GM12864 (cell line): ENCODE data around the gene FSTL4.

Source experiments
- DNase-seq: peaks from one replicate; pipeline ENCODE4 v3.0.0-alpha.2; 2011; ENCODE audit warnings: low read depth
- H3K4me3 ChIP-seq: 2 replicates; pipeline ENCODE4 v1.5.1; 2011; ENCODE audit warnings: mild to moderate bottlenecking, low read depth, low read length, control low read depth
- CTCF ChIP-seq: IDR thresholded peaks from 2 replicates; pipeline ENCODE4 v1.5.1; 2011; ENCODE audit warnings: low read depth, mild to moderate bottlenecking, moderate library complexity, low read length, control low read depth, inconsistent platforms; ENCODE audit errors: missing control alignments

The FSTL4 gene

GRCh38 chr5:133251296-133252132, 360.8 kb downstream of the FSTL4 start:
- no peak for TF ChIP-seq CTCF
- no peak overlapping the region for H3K4me3 ChIP-seq
- DNase-seq: no peak

- H3K4me3 ChIP-seq: no peak overlapping the region
- DNase-seq: no peak
- TF ChIP-seq CTCF: no peak
These were observed 361.8 kb downstream of the FSTL4 start for GRCh38 chr5:133250527-133250926.

DNA sequence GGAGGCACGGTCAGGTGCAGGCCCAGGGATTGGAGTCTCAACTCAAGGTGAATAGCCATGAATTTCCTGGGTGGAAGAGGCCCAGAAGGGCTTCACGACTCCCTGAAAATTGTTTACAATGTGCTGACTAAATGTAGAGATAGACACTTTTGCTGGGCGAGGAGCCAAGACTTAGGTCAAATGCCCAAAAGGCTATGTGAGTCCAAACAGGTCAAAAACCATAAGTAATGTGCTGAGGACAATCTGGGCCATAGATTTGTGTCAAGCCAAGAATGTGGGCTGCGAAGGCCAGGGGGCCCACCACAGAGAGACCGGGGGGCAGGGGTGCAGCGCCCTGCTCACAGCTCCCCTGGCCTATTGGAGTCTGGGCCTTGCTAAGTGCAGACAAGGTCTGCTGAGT, 362.7 kb downstream of the FSTL4 start:
- no peak for TF ChIP-seq CTCF
- H3K4me3 ChIP-seq: no peak overlapping the region
- DNase-seq: no peak

DNA sequence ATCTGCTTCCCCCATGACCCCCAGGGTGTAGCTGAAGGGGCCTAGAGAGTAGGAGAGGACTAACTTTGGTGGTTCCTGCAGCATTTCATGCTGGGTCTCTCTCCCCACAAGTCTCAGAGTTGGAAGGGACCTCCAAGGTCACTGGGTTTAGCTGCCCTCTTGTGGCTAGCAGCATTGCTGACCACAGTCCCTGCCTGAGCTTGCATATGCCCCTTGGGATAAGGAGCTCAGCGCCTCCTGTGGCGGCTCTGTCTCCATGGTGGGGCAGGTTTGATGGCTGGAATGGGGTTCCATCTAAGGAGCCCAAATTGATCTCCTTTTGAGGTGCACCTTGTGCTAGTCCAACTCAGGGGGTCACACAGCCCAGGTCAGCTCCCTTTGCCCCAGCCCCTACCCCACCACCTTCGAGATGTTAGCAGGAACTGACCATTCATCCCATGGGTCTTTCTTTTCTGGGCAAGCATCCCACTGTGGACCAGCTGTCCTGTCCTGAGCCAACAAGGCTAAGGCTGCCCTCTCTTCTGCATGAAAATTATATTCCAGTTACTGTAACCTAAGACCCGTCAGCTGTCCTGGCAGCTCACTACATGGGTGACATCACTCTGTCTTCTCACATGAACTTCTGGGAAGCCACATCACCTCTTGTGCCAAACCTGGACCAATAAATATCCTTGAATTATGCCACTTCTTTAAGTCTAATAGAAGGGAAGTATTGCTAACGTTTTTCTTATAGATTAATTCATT, 364.3 kb downstream of the FSTL4 start:
- no peak overlapping the region for H3K4me3 ChIP-seq
- TF ChIP-seq CTCF: peak; percentile 7
- no peak for DNase-seq

GRCh38 chr5:133247151-133247709, 365.1 kb downstream of the FSTL4 start:
- H3K4me3 ChIP-seq: no peak overlapping the region
- no peak for DNase-seq
- no peak for TF ChIP-seq CTCF

- TF ChIP-seq CTCF: no peak
- H3K4me3 ChIP-seq: no peak overlapping the region
- DNase-seq: no peak
These were observed 365.8 kb downstream of the FSTL4 start for GRCh38 chr5:133246376-133247150.
